Panc1 (cell line): ENCODE measurements around the gene ABCC1. TPM values are rescaled to one million over a fixed set of nuclear protein-coding genes. Genes with fewer than 3 reads are reported as not detected.

Experiments used
- ATAC-seq: fragments of 200-7000 bp; cut with Tn5 transposase; 2 replicates; pipeline ENCODE4 v1.9.1; 2020; ENCODE audit warnings: mild to moderate bottlenecking, moderate library complexity
- BruUV-seq: library from RNA; stranded (reverse); fragments of 400-500 nt; replicated peaks from 2 replicates; lab custom pipeline; 2021; lab: Mats Ljungman, UMichigan
- CTCF ChIA-PET: fragments of 300-600 bp; sonication (Branson Sonifier 250); formaldehyde crosslinking; loops from one replicate; lab custom pipeline; 2022; ENCODE audit warnings: antibody characterized with exemption; lab: Charles Lee
- POLR2A ChIA-PET: fragments of 300-600 bp; sonication (Branson Sonifier 250); formaldehyde crosslinking; loops from one replicate; lab custom pipeline; 2022; ENCODE audit warnings: antibody characterized with exemption; lab: Charles Lee
- DNase-seq: peaks from one replicate; pipeline ENCODE4 v3.0.0-alpha.2; 2010; ENCODE audit warnings: low read depth, low spot score
- H3K27ac ChIP-seq: 2 replicates; pipeline ENCODE4 v1.5.1; 2011; ENCODE audit warnings: mild to moderate bottlenecking, low read length, inconsistent platforms
- H3K27me3 ChIP-seq: fragments of 200-500 bp; sonication (Bioruptor generic); 2 replicates; pipeline ENCODE4 v1.6.0; 2014; ENCODE audit warnings: low read length, inconsistent platforms; ENCODE audit not compliant: control insufficient read depth, insufficient read depth
- H3K36me3 ChIP-seq: fragments of 200-500 bp; sonication (Bioruptor generic); 2 replicates; pipeline ENCODE4 v1.5.1; 2014; ENCODE audit warnings: inconsistent platforms, mild to moderate bottlenecking, low read length, moderate library complexity; ENCODE audit not compliant: control insufficient read depth, insufficient read depth
- H3K4me1 ChIP-seq: 2 replicates; pipeline ENCODE4 v1.5.1; 2011; ENCODE audit warnings: inconsistent platforms, mild to moderate bottlenecking, low read length, moderate library complexity; ENCODE audit not compliant: control insufficient read depth, insufficient read depth
- H3K4me3 ChIP-seq, 2 experiments: 2 replicates each; pipeline ENCODE4 v1.5.1; 2011 to 2012; ENCODE audit warnings: low read depth in 2 of 2, low read length in 2 of 2, mild to moderate bottlenecking in 2 of 2, inconsistent platforms in 1 of 2, moderate library complexity in 1 of 2
- H3K9me3 ChIP-seq: fragments of 200-500 bp; sonication (Bioruptor generic); 2 replicates; pipeline ENCODE4 v1.5.1; 2014; ENCODE audit warnings: low read depth, mild to moderate bottlenecking, inconsistent platforms, low read length, moderate library complexity; ENCODE audit not compliant: control insufficient read depth, insufficient read depth
- POLR2AphosphoS5 ChIP-seq: IDR thresholded peaks from 2 replicates; pipeline ENCODE4 v1.6.1; 2012; ENCODE audit warnings: mild to moderate bottlenecking, low read depth, low read length, moderate library complexity
- SIN3A ChIP-seq: IDR thresholded peaks from 2 replicates; pipeline ENCODE4 v1.6.1; 2012; ENCODE audit warnings: low read depth, mild to moderate bottlenecking, low read length, moderate library complexity, borderline replicate concordance; ENCODE audit not compliant: insufficient read depth
- TCF7L2 ChIP-seq: IDR thresholded peaks from 2 replicates; pipeline ENCODE4 v1.6.1; 2011; ENCODE audit warnings: mild to moderate bottlenecking, low read depth, low read length, inconsistent platforms
- in situ Hi-C: cut with HindIII; loops from 2 replicates; pipeline ENCODE4 v1.10.0; 2016; ENCODE audit warnings: low sequenced_read_pairs, low pct_unique_long_range_greater_than_20kb
- intact Hi-C: fragments of 100-400 bp; cut with micrococcal nuclease; formaldehyde crosslinking; loops from one replicate; pipeline ENCODE4 v1.10.0; 2022; ENCODE audit not compliant: unreplicated experiment
- total RNA-seq: library from RNA; stranded (reverse); gene quantifications from one replicate; pipeline ENCODE4 v1.2.1, GENCODE V29; 2021; ENCODE audit not compliant: unreplicated experiment
- TF ChIP-seq, protein P1 (sequence below): fragments of 450-650 bp; IDR thresholded peaks from 2 replicates; pipeline ENCODE4 v1.5.1; 2017; ENCODE audit warnings: mild to moderate bottlenecking
- TF ChIP-seq, protein P2 (sequence below), 2 experiments: IDR thresholded peaks; 2 replicates each; pipeline ENCODE4 v1.6.1; 2011 to 2012; ENCODE audit warnings: low read depth in 2 of 2, control low read depth in 1 of 2, low read length in 1 of 2, mild to moderate bottlenecking in 1 of 2, moderate library complexity in 1 of 2; ENCODE audit not compliant: insufficient read depth in 1 of 2

The ABCC1 gene
- total RNA-seq, 1 experiment from 2014 or later, result 296 TPM

GRCh38 chr16:16121185-16121727, 171.8 kb downstream of the ABCC1 start:
- no peak overlapping the region for H3K27ac ChIP-seq
- in situ Hi-C loops, result loop anchor here (10.0 kb wide), 1 partner anchor 86 kb away; no protein-coding TSS in a partner anchor
- POLR2A ChIA-PET, result no interaction called here

DNA sequence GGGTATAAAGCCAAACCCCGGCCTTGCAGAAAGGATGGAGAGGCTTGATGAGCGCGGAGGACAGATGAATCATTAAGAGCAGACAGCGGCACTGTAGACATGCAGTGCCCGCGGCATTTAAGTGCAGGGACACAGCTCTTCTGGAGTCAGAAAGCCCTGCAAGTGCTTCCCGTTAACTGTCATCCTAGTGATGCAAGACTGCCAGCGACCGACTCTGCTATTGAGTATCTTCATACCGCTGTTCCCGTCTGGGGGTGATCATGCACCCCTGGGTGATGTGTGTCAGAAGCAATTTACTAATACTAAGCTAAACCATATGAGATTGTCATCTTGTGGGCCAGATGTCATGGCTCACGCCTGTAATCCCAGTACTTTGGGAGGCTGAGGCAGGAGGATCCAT, 172.8 kb downstream of the ABCC1 start:
- BruUV-seq, result no TSS peak
- ATAC-seq, result no peak
- DNase-seq, result no peak
- Histone ChIP-seq H3K27ac (no peak overlapping the region), H3K9me3 (no peaks in the 10 kb centered on the region), H3K27me3 (no peaks in the 10 kb centered on the region), H3K36me3 (peaks cover 16% of the 10 kb centered on the region; the same call in 1 of the 2 replicates), H3K4me3 (no peak overlapping the region), H3K4me1 (no peaks in the 10 kb centered on the region)
- intact Hi-C loops (no loop called here), in situ Hi-C loops (loop anchor here (10.0 kb wide), 1 partner anchor 87 kb away; no protein-coding TSS in a partner anchor)
- TF ChIP-seq, protein P1, sequence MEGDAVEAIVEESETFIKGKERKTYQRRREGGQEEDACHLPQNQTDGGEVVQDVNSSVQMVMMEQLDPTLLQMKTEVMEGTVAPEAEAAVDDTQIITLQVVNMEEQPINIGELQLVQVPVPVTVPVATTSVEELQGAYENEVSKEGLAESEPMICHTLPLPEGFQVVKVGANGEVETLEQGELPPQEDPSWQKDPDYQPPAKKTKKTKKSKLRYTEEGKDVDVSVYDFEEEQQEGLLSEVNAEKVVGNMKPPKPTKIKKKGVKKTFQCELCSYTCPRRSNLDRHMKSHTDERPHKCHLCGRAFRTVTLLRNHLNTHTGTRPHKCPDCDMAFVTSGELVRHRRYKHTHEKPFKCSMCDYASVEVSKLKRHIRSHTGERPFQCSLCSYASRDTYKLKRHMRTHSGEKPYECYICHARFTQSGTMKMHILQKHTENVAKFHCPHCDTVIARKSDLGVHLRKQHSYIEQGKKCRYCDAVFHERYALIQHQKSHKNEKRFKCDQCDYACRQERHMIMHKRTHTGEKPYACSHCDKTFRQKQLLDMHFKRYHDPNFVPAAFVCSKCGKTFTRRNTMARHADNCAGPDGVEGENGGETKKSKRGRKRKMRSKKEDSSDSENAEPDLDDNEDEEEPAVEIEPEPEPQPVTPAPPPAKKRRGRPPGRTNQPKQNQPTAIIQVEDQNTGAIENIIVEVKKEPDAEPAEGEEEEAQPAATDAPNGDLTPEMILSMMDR, result no peak
- TF ChIP-seq TCF7L2 (no peak), POLR2AphosphoS5 (no peak), SIN3A (no peak)
- TF ChIP-seq, protein P2, sequence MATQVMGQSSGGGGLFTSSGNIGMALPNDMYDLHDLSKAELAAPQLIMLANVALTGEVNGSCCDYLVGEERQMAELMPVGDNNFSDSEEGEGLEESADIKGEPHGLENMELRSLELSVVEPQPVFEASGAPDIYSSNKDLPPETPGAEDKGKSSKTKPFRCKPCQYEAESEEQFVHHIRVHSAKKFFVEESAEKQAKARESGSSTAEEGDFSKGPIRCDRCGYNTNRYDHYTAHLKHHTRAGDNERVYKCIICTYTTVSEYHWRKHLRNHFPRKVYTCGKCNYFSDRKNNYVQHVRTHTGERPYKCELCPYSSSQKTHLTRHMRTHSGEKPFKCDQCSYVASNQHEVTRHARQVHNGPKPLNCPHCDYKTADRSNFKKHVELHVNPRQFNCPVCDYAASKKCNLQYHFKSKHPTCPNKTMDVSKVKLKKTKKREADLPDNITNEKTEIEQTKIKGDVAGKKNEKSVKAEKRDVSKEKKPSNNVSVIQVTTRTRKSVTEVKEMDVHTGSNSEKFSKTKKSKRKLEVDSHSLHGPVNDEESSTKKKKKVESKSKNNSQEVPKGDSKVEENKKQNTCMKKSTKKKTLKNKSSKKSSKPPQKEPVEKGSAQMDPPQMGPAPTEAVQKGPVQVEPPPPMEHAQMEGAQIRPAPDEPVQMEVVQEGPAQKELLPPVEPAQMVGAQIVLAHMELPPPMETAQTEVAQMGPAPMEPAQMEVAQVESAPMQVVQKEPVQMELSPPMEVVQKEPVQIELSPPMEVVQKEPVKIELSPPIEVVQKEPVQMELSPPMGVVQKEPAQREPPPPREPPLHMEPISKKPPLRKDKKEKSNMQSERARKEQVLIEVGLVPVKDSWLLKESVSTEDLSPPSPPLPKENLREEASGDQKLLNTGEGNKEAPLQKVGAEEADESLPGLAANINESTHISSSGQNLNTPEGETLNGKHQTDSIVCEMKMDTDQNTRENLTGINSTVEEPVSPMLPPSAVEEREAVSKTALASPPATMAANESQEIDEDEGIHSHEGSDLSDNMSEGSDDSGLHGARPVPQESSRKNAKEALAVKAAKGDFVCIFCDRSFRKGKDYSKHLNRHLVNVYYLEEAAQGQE (IDR thresholded peaks at IDR 0.05; ENCODE audit: insufficient read depth in 1 of 2, low read depth in 2 of 2, low read length in 1 of 2), result no peak
- ChIA-PET POLR2A (interaction anchor here (0.7 kb wide), 1 partner anchor 172 kb away, joined by 11 read pairs; no protein-coding TSS in a partner anchor), CTCF (no interaction called here)

More at GRCh38 chr16:16121185-16121727, 171.8 kb downstream of the ABCC1 start:
- no TSS peak for BruUV-seq
- intact Hi-C loops, result no loop called here
- CTCF ChIA-PET, result no interaction called here
- Histone ChIP-seq H3K4me3 (no peak overlapping the region), H3K36me3 (peaks cover 16% of the 10 kb centered on the region; the same call in 1 of the 2 replicates), H3K27me3 (no peaks in the 10 kb centered on the region), H3K9me3 (no peaks in the 10 kb centered on the region), H3K4me1 (no peaks in the 10 kb centered on the region)
- no peak for ATAC-seq
- TF ChIP-seq, protein P2 (IDR thresholded peaks at IDR 0.05; ENCODE audit: insufficient read depth in 1 of 2, low read depth in 2 of 2, low read length in 1 of 2), result no peak
- DNase-seq, result no peak
